Measurements from ENCODE around the gene IVD. TPM values are rescaled to one million over a fixed set of nuclear protein-coding genes. Genes with fewer than 3 reads are reported as not detected.
A peak's percentile ranks its signal among the peaks of the same experiment; 100 is the strongest.

The IVD gene
- polyA plus RNA-seq, 3 donors, result 61.8 to 77.7 (median 69.1) TPM

GRCh38 chr15:40436892-40437751 is 31.5 kb downstream of the IVD start:
- DNase-seq (ENCODE audit: low read depth in 3 of 3, low spot score in 2 of 3), result no peak

- no peak for DNase-seq (ENCODE audit: low read depth in 3 of 3, low spot score in 2 of 3)
These were observed 32.4 kb downstream of the IVD start for GRCh38 chr15:40437752-40438687.

- DNase-seq (ENCODE audit: low read depth in 3 of 3, low spot score in 2 of 3), result no peak
These were observed 33.1 kb downstream of the IVD start for GRCh38 chr15:40438712-40439111.

GRCh38 chr15:40439461-40439959 is 33.9 kb downstream of the IVD start:
- no peak for DNase-seq (ENCODE audit: low read depth in 3 of 3, low spot score in 2 of 3)

GRCh38 chr15:40439960-40440742 is 34.6 kb downstream of the IVD start:
- no peak for DNase-seq (ENCODE audit: low read depth in 3 of 3, low spot score in 2 of 3)

- peak; percentile 72 to 86 (median 84) for DNase-seq (ENCODE audit: low read depth in 3 of 3, low spot score in 2 of 3)
These were observed 35.4 kb downstream of the IVD start, which contains the start of gene BAHD1 for GRCh38 chr15:40440743-40441564. Gene BAHD1 (plus strand): TSS chr15:40440953. CDS start chr15:40458465, 17,512 bp downstream.

GRCh38 chr15:40441565-40442531 is 36.3 kb downstream of the IVD start:
- DNase-seq (ENCODE audit: low read depth in 3 of 3, low spot score in 2 of 3), result no peak

GRCh38 chr15:40443255-40443654 is 37.7 kb downstream of the IVD start:
- DNase-seq (ENCODE audit: low read depth in 3 of 3, low spot score in 2 of 3), result no peak

- DNase-seq (ENCODE audit: low read depth in 3 of 3, low spot score in 2 of 3), result no peak
These were observed 38.3 kb downstream of the IVD start for GRCh38 chr15:40443846-40444245.

- DNase-seq (ENCODE audit: low read depth in 3 of 3, low spot score in 2 of 3), result no peak
These were observed 39.1 kb downstream of the IVD start for GRCh38 chr15:40444736-40445135.

- no peak for DNase-seq (ENCODE audit: low read depth in 3 of 3, low spot score in 2 of 3)
These were observed 39.9 kb downstream of the IVD start for GRCh38 chr15:40445421-40445922.

GRCh38 chr15:40446144-40446543 is 40.5 kb downstream of the IVD start:
- DNase-seq (ENCODE audit: low read depth in 3 of 3, low spot score in 2 of 3), result no peak

GRCh38 chr15:40448354-40448753 is 42.8 kb downstream of the IVD start:
- DNase-seq (ENCODE audit: low read depth in 3 of 3, low spot score in 2 of 3), result no peak

- no peak for DNase-seq (ENCODE audit: low read depth in 3 of 3, low spot score in 2 of 3)
These were observed 43.7 kb downstream of the IVD start for GRCh38 chr15:40449275-40449674.

- DNase-seq (ENCODE audit: low read depth in 3 of 3, low spot score in 2 of 3), result no peak
These were observed 44.5 kb downstream of the IVD start for GRCh38 chr15:40450047-40450446.

- no peak for DNase-seq (ENCODE audit: low read depth in 3 of 3, low spot score in 2 of 3)
These were observed 46.0 kb downstream of the IVD start for GRCh38 chr15:40451527-40452158.

GRCh38 chr15:40452296-40453090 is 46.9 kb downstream of the IVD start:
- DNase-seq (ENCODE audit: low read depth in 3 of 3, low spot score in 2 of 3), result no peak
